ENCODE measurements around the gene SKP1.

Gene SKP1

DNA sequence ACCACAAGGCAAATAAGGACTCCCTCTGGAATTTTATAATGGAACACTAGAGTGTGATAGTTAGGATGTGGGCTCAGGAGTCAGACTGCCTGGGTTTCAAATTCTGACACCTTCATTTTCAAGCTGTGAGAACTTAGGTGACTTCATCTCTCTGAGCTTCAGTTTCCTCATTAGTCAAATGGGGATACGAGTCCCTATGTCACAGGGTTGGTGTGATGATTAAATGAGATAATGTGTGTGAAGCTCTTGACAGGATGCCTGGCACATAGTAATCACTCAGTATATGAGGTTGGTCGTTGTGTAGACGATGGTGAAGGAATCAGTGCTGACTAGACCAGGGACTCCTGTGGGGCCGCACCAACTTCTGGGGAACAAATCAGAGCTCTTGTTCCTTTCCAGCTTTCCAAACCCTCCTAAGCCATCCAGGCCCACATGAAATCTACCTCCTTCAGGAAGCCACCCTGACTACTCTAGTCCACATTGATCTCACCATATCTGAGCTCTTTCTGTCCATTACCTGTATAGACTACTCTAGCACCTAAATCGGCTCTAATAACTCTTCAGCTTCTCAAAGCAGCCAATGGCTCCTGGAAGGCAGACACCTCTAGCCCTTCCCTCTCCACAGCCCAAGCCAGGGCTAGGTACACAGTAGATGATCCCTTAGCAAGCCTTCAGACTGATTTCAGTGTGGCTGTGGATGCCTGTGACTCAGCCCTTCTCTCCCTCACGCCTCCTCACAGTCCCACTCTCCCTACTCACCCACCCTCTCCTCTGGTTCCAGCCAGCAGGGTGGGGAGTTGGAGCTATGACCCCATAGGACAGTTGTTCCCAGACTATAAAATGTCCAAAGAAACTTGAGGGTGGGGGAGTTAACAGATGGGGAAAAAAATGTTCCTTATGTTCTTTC lies 64.8 kb downstream of the SKP1 start:
- DNase-seq, result no peak

DNA sequence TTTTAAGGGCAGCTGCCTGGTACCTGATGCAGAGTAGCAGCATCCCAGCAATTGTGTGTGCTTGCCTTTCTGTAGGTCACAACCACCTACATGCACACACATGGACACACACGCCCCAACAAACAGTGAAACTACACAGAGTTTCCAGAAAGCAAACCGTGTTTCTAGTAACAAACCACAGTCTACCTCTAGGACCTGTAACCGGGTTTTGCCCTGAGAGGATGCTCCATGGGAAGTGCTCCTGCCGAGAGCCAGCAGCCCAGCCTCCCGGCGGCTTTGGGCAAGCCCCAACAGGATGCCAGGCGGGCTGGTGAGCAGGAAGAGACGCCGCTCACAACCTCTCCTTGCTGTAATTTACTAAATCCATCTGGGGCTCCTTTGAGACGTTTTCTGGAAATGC lies 66.4 kb downstream of the SKP1 start:
- no peak for DNase-seq

DNA sequence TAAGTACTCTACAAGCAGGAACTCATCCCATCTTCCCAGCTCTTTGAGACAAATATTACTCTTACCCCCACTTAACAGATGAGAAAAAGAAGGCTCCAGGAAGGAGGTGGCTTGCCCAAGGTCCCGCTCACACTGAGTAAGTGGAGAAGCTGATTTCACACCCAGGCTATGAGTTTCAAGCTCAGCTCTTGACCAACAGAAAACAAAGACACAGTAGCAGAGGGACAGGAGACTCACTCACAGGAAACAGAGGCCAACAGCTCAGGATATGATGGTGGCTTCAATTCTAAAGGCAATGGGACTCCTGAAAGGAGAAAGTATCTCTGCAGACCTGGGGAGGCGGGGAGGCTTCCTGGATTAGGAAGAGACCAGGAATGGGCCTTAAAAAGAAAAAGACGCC lies 69.0 kb downstream of the SKP1 start:
- DNase-seq, result no peak

DNA sequence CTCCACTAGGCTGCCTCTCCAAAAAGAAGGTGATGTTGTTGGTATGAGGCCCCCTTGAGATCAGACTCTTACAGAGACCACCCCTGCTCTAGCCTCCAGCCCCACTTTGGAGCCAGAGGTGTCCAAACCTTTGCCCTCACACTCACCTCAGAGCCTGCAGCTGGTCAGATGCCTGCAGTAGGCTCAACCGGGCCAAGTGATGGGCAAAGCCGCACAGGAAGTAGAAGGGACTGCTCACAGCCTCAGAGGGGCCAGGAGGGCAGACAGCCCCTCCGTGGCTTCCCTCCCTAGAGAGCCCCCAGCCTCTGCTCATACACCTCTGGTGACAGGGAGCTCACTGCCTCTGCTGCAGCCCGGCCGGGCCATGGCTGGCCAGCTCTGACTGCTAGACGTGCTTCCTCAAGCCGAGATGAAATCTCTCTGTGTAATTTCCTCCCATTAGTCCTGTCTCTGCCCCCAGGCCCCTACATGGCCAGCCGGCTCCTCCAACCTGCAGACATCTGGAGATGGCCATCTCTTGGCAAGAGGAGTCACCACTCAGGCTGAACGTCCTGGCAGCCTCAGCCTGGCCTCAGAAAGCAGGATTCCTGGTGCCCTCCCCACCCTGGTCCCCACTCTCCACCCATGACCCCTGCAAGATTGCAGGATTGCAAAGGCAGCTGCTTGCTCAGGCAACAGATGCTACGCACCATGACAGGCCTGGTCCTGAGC lies 69.6 kb downstream of the SKP1 start:
- DNase-seq, result no peak

DNA sequence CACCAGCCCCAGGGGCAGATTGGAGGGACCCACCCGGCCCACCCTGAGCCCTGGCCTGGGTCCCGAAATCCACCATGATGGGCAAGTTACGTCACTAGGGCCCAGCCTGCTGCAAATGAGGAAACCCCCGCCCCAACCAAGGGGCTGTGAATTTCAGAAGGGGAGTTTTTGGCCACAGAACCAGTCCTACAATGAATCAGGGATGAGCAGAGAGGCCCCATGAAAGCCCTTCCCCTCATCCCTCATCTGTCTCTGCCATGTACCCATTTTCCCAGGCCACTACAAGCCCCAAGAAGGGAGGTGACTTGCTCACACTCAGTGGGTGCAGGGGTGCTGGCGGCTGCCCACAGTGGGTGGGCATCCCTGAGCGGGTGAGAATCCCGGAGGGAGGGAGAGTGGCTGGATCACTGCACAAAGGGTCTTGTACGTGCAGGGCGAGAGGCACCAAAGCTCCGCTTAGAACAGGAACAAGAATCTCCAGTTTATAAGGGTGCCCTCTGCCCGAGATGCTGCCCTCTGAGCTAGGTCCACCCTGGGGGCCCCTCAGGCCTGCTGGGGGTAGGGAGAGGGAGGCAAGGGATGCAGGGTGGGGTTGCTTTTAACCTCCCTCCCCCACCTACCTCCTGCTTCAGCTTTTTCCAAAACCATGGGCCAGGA lies 72.6 kb downstream of the SKP1 start:
- no peak for DNase-seq

DNA sequence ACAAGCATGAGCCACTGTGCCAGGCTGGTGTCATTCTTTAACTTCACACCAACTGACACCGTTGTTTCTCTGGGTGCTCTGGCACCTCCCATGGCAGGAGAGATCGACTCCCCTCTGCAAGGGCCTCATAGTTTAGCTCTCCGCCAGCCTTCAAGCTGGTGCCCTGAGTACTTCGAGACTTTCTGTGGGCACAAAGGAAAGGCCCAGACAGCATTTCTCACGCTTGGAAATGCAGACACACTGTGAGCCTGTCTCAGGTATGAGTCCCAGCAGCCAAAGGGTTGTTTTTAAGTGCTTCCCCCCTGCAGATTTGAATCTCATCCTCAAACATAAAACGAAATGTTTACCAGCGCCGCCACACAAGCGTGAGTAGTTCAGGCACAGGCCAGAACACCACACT lies 73.4 kb downstream of the SKP1 start:
- no peak for DNase-seq

DNA sequence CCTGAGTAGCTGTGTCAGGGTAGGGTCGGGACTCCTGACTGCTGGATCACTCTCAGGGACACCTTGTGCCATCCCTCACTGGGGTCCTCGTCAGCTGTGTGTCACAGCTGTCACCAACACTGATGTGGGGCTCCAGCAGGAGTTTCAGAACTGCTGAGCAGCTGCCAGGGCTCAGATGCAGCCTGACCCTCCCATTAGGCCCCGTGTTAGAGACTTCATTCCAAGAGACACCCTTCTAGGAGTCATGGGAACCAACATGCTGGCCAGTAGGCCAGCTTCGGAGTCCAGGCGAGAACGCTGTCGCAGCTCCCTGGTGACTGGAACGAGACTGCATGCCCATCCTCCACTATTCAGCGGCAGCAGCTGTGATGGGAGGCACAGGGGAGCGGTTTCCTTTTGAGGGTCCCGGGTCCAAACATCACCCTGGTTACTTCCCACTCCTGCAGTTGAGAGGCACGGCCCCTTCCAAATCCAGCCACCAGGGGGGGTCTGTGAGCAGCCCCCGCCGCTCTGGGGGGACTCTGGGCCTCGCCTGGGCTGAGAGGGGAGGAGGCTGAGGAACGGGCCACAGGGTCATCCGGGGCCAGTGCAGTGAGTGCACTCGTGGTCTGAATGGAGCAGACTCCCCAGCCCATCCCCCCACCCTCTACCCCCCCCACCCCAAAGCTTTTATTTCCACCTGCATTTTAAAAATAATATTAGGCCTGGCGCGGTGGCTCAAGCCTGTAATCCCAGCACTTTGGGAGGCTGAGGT lies 74.9 kb downstream of the SKP1 start:
- DNase-seq, result peak; percentile 73

DNA sequence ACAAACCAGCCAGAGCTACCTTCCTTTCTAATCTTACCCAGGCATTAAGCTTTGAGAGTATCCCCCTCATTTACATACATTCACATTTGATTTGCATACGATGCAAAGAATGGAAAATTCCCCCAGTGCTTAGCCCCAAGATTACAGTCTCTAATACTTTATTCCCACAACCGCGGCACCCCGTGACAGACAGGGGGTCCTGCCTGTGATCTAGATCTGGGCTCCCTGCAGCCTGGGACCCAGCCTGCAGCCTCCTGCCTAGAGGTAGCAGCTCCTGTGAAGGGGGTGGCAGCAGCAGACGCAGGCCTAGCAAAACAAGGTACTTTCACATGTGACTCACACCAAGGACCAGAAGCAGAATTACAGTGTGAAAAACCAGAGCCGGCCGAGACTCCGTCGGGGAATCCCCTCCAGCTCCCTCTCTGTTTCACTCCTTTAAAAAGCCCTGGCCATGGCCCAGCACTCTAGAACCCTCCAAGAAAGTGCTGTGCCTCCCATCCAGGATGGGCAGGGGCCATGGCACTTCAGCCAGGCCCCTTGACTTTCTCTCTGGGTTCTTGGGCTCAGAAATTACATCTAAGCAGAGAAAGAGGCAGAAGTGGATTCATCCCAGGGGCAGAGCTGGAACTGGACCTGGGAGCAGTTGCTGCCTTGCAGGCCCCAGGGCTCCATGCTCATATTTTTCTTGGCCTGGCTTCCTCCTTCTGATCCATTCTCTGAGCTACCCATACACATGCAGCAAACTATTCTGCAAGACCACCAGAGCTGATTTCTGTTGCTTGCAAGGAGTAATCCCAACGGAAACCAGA lies 76.3 kb downstream of the SKP1 start:
- DNase-seq, result peak; percentile 62

DNA sequence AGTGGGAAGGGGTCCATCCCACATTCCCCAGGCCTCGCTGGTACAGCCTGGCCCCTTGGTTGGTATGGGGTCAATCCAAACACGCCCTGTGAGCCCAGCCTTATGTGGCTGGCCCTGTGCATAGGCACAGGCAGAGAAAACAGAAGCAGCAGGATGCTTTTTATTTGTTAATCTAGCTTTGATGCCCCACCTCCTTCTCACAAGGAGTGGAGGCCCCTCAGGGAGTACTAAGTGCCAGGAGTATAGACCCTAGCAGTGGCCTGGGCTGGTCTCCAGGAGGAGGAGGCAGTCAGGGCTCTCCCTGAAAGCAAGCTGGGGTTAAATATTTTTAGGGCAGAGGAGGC lies 76.8 kb downstream of the SKP1 start:
- DNase-seq, result no peak

DNA sequence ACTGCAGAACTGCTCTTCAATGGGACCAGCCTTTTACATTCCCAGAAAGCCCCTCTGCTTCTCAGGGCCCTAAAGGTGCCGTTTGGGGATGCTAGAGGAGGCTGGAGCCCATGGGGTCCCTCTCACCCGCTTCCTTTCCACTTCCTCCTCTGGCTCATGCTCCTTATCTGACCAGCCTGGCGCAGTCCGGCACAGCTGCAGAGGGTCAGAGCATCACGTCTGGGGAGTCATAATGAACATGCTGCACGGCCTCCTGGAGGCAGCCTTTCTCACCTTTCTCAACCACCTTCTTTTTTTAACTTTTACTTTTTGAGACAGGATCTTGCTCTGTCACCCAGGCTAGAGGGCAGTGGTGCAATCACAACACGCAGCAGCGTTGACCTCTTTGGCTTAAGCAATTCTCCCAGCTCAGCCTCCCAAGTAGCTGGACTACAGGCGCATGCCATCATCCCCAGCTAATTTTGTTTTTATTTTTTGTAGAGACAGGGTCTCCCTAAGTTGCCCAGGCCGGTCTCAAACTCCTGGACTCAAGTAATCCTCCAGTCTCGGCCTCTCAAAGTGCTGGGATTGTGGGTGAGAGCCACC lies 77.4 kb downstream of the SKP1 start:
- DNase-seq, result no peak
